GM18508 (cell line): Measurements from ENCODE around the gene CDKAL1.
"Not testable (repeated sequence)": the region's sequence is repeated elsewhere in the genome, so short reads cannot be mapped to it uniquely, and the experiment has no call there.

Source experiments
- ATAC-seq: cut with Tn5 transposase; IDR thresholded peaks from one replicate; pipeline ENCODE4 v1.9.1; 2021; ENCODE audit warnings: moderate number of reproducible peaks; ENCODE audit not compliant: insufficient read depth, unreplicated experiment

CDKAL1 gene

DNA sequence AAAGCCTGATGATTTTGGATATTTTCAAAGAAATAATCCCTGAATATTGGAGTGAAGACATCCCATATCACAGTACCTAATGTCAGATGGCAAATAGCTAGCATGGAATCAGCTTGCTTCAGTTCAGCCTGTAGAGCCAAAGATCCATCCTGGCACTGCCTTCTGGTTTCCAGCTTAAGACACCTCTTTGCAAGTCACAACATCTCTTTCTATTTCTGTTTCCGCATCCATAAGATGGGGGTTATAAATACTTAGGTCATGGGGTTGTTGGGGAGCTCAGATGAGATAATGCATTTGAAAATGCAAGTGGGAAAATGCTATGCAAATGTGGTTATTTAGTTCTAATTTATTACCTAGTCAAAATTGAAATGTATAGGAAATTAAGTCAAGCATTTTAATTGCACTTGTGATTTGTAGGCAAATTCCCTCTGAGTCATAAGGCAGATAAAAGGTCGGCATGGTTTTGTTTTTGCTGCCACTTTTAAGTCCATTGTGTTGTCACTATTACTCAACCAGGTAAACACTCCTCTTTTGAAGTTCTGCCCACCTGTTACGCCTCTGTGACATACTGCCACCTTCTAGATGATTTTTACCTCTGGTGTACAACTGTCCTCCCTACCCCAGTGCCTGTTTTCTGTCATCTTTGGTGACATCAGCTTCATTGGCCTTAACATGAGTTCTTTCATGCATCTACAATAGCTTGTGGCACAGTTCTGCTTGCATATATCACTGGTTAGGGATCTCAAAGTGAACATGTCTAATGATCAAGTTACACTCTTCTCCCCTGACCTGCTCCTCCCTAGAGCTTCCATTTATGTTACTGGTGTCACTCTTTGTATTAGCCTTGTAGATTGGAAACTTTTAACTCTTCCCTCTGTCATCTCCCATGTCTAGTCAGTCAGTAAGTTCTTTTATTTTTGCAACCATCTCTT, 96.6 kb downstream of the CDKAL1 start:
- peak; percentile 45 for ATAC-seq

DNA sequence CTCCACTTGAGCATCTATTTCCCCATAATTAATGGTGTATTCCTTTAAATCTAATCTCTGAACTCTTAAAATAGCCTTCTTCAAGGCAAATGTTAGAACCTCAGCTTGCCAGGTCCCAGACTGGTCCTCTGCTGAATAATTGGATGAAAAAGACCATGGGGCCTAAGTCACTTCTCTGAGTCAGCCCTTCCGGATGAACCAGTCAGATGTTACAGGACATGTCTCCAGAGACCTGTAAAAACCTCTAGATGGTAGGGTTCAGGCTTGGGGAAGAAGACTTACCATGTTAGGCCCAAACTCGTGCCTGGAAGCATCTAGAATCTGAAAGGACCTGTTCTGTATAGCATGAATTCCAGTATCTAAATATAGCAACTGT, 97.3 kb downstream of the CDKAL1 start:
- no peak for ATAC-seq

DNA sequence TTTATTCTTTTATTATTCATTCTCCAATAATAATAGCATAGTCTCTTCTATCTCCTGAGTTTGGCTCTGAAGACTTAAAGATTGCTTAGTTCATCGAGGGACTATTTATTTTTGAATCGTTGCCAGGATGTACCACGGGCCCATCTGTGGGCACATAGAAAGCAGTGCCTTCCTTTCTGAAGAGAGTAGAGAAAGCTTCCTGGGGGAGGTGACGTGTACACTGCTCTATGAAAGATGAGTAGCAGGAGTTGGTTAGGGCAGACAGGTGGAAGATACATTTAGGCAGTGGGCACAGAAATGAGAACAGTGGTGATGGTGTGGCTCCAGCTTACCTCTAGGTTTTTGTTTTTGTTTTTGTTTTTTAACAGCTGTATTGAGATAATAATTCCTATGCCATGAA, 98.4 kb downstream of the CDKAL1 start:
- ATAC-seq, result no peak

DNA sequence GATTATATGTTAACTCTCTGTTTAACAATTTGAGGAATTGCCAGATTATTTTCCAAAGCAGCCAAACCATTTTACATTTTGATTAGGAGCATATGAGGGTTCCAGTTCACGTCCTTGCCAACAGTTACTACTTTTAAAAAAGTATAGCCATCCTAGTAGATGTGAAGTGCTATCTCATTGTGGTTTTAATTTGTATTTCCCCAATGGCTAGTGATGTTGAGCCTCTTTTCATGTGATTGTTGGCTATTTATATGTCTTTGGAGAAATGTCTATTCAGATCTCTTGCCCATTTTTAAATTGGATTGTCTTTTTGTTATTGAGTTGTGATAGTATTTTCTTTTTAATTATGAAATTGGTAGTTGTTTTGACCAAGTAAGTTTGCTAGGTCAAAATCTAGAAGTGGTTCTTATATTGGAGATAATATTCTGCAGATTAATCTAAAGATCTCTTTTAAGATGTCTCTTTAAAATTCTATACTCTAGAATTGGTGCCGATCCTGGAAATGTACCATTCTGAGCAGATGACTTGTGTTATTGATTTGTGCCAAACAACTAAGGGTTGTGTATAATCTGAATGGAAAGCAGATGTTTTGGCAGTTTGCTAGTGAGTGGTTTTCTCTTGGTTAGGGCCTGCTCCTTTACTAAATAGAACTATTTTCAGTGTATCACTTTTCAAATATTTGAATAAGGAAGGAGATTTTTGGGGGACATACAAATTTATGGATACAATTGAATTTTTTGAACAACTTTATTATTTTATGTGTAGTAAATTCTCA, 99.5 kb downstream of the CDKAL1 start:
- ATAC-seq, result no peak

GRCh38 chr6:20639161-20639560, 104.9 kb downstream of the CDKAL1 start:
- no peak for ATAC-seq

DNA sequence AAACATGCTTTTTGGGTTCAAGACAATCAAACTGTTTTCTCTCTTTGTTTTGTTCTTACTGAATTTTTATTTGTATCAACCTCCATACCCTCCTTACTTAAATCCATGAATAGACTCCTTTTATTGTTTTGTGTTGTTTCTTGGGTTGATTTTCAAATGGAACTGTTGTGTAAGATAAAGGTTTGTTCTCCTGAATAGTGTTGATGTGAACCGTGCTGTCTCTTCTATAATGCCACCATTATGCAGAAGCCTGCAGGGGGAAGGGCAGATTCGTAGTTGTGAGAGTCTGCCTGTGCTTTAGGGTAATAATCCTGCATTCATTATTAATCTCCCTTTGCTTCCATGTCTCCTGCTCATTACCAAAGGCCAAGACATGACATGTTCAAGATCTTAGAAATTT, 105.9 kb downstream of the CDKAL1 start:
- ATAC-seq, result no peak

GRCh38 chr6:20642441-20642840, 108.2 kb downstream of the CDKAL1 start:
- ATAC-seq, result no peak

GRCh38 chr6:20644667-20645370, 110.6 kb downstream of the CDKAL1 start:
- ATAC-seq, result no peak

- not testable (repeated sequence) for ATAC-seq
Measured at GRCh38 chr6:20645572-20645971, 111.3 kb downstream of the CDKAL1 start.

- no peak for ATAC-seq
Measured at GRCh38 chr6:20647585-20647984, 113.3 kb downstream of the CDKAL1 start.

- not testable (repeated sequence) for ATAC-seq
Measured at GRCh38 chr6:20649696-20650470, 115.6 kb downstream of the CDKAL1 start.

DNA sequence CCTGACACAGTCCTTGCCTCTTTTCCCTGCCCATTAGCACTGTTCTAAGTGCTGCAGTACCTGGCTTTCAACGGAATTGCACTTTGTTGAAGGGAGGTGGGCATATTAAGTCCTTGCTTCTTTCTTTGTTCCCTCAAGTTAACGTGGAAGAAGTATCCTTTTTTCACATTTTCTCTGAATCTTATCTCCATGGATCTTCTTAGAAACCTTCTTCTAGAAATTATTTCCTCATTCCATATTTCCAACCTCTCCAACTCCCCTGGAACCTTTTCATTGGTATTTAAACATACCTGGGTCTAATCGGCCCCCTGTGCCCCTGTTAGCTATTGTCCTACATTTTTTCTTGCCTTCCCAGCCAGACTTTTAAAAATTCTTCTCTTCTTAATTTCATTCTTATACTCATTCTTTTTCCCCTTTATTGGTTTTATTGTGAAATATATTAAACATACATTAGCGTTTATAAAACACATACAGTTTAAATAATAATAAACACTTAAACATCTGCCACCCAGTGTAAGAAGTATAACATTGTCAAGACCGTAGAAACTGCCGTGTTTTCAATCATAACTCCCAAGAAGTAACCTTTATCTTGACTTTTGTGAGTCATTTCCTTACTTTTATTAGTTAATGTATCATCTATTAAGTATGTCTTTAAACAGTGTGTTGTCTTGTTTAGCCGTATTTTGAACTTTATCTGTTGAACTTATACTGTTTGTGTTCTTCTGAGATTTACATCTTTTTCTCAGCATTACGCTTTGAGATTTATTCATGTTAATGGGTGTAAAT, 118.2 kb downstream of the CDKAL1 start:
- no peak for ATAC-seq

GRCh38 chr6:20653085-20653479, 118.8 kb downstream of the CDKAL1 start:
- ATAC-seq, result no peak

DNA sequence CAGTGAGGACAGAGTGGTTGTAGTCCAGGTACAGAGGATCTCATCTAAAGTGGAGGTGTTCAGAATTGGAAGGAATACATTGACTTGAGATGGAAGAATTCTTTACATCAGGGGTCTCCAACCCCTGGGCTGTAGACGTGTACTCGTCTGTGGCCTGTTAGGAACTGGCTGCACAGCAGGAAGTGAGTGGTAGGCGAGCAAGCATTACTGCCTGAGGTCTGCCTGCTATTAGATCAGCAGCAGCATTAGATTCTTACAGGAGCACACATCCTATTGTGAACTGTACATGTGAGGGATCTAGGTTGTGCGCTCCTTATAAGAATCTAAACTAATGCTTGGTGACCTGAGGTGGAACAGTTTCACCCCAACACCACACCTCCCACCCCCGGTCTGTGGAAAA, 121.1 kb downstream of the CDKAL1 start:
- ATAC-seq, result no peak

GRCh38 chr6:20657274-20657800, 123.1 kb downstream of the CDKAL1 start:
- no peak for ATAC-seq

GRCh38 chr6:20658053-20658452, 123.8 kb downstream of the CDKAL1 start:
- no peak for ATAC-seq

GRCh38 chr6:20658516-20658915, 124.3 kb downstream of the CDKAL1 start:
- no peak for ATAC-seq

GRCh38 chr6:20660534-20660933, 126.3 kb downstream of the CDKAL1 start:
- no peak for ATAC-seq

- ATAC-seq, result no peak
Measured at GRCh38 chr6:20661721-20662120, 127.5 kb downstream of the CDKAL1 start.
